HEK293T (cell line): ENCODE results near the gene ABCC2.

Experiments
- CTCF ChIA-PET: fragments of 350-600 bp; formaldehyde crosslinking; extraction: SDS; loops from one replicate; lab custom pipeline; 2021; ENCODE audit warnings: antibody characterized with exemption, inconsistent platforms; lab: Yijun Ruan, JAX
- POLR2A ChIA-PET: fragments of 350-600 bp; formaldehyde crosslinking; extraction: SDS; loops from one replicate; lab custom pipeline; 2020; ENCODE audit warnings: antibody characterized with exemption, inconsistent platforms; lab: Yijun Ruan, JAX
- DNase-seq: peaks from one replicate; pipeline ENCODE4 v3.0.0; 2012; ENCODE audit warnings: mixed read lengths; ENCODE audit errors: extremely low spot score
- ARNT ChIP-seq: fragments of 450-650 bp; IDR thresholded peaks from 2 replicates; pipeline ENCODE4 v1.6.1; 2017; ENCODE audit warnings: mild to moderate bottlenecking
- BHLHE40 ChIP-seq: fragments of 450-650 bp; IDR thresholded peaks from 2 replicates; pipeline ENCODE4 v1.6.1; 2016; ENCODE audit warnings: mild to moderate bottlenecking, moderate library complexity, borderline replicate concordance
- CTBP1 ChIP-seq: fragments of 450-650 bp; IDR thresholded peaks from 2 replicates; pipeline ENCODE4 v1.6.1; 2016; ENCODE audit warnings: borderline replicate concordance
- ELF4 ChIP-seq: fragments of 450-650 bp; IDR thresholded peaks from 2 replicates; pipeline ENCODE4 v1.6.1; 2017; ENCODE audit warnings: antibody characterized with exemption
- FOXA1 ChIP-seq: fragments of 450-650 bp; IDR thresholded peaks from 2 replicates; pipeline ENCODE4 v1.6.1; 2016; ENCODE audit warnings: mild to moderate bottlenecking
- FOXK2 ChIP-seq: fragments of 450-650 bp; IDR thresholded peaks from 2 replicates; pipeline ENCODE4 v1.6.1; 2016; ENCODE audit warnings: mild to moderate bottlenecking
- FOXM1 ChIP-seq: fragments of 450-650 bp; IDR thresholded peaks from 2 replicates; pipeline ENCODE4 v1.6.1; 2017; ENCODE audit warnings: mild to moderate bottlenecking, borderline replicate concordance
- HDGF ChIP-seq: fragments of 450-650 bp; IDR thresholded peaks from 2 replicates; pipeline ENCODE4 v1.6.1; 2017; ENCODE audit warnings: antibody characterized with exemption, borderline replicate concordance
- L3MBTL2 ChIP-seq: fragments of 450-650 bp; conservative IDR thresholded peaks from 2 replicates; pipeline ENCODE4 v1.6.1; 2016; ENCODE audit warnings: mild to moderate bottlenecking
- LEF1 ChIP-seq: fragments of 450-650 bp; IDR thresholded peaks from 2 replicates; pipeline ENCODE4 v1.6.1; 2017; ENCODE audit warnings: mild to moderate bottlenecking, borderline replicate concordance
- NFRKB ChIP-seq: fragments of 450-650 bp; IDR thresholded peaks from 2 replicates; pipeline ENCODE4 v1.6.1; 2016; ENCODE audit warnings: mild to moderate bottlenecking, moderate library complexity
- PKNOX1 ChIP-seq: fragments of 450-650 bp; IDR thresholded peaks from 2 replicates; pipeline ENCODE4 v1.6.1; 2016
- SP1 ChIP-seq: fragments of 450-650 bp; IDR thresholded peaks from 2 replicates; pipeline ENCODE4 v1.6.1; 2017
- SUZ12 ChIP-seq: fragments of 450-650 bp; IDR thresholded peaks from 2 replicates; pipeline ENCODE4 v1.6.1; 2016; ENCODE audit warnings: mild to moderate bottlenecking
- TARDBP ChIP-seq: fragments of 450-650 bp; IDR thresholded peaks from 2 replicates; pipeline ENCODE4 v1.6.1; 2016
- ZNF384 ChIP-seq: fragments of 450-650 bp; IDR thresholded peaks from 2 replicates; pipeline ENCODE4 v1.6.1; 2016

The ABCC2 gene

GRCh38 chr10:99768556-99768955 lies 13.9 kb upstream of the ABCC2 start:
- TF ChIP-seq SUZ12: no peak
- TF ChIP-seq ZNF384: no peak
- no peak for TF ChIP-seq HDGF
- TF ChIP-seq ELF4: no peak
- no peak for TF ChIP-seq FOXA1
- TF ChIP-seq PKNOX1: no peak
- no peak for TF ChIP-seq CTBP1
- TF ChIP-seq TARDBP: no peak
- TF ChIP-seq FOXM1: no peak
- TF ChIP-seq ARNT: no peak
- TF ChIP-seq FOXK2: no peak
- TF ChIP-seq NFRKB: no peak
- TF ChIP-seq BHLHE40: no peak
- TF ChIP-seq LEF1: no peak
- TF ChIP-seq SP1: no peak
- no peak for TF ChIP-seq L3MBTL2
- ChIA-PET CTCF (interaction anchor here (0.9 kb wide), 1 partner anchor 77 kb away, joined by 4 read pairs; no protein-coding TSS in a partner anchor), POLR2A (interaction anchor here (1.1 kb wide), 1 partner anchor 36 kb away, joined by 5 read pairs; the partner anchor contains the start of genes COX15 and CUTC)
- DNase-seq: no peak

- TF ChIP-seq ZNF384: no peak
- TF ChIP-seq TARDBP: no peak
- no peak for TF ChIP-seq SP1
- no peak for TF ChIP-seq LEF1
- no peak for TF ChIP-seq PKNOX1
- no peak for TF ChIP-seq ARNT
- no peak for TF ChIP-seq FOXM1
- POLR2A ChIA-PET: interaction anchor here (1.1 kb wide), 1 partner anchor 38 kb away, joined by 5 read pairs; the partner anchor contains the start of genes COX15 and CUTC
- no peak for DNase-seq
- CTCF ChIA-PET: no interaction called here
Measured at GRCh38 chr10:99769706-99770105, 12.7 kb upstream of the ABCC2 start.

GRCh38 chr10:99770408-99771045 lies 11.9 kb upstream of the ABCC2 start:
- ChIA-PET POLR2A (no interaction called here), CTCF (no interaction called here)
- TF ChIP-seq SP1 (no peak), CTBP1 (no peak), ZNF384 (no peak), TARDBP (no peak), FOXA1 (no peak), BHLHE40 (no peak), FOXK2 (no peak), FOXM1 (no peak), LEF1 (no peak)
- DNase-seq: no peak

GRCh38 chr10:99775850-99776249 lies 6.6 kb upstream of the ABCC2 start:
- no peak for DNase-seq
- TF ChIP-seq CTBP1 (no peak), HDGF (no peak)
- ChIA-PET CTCF (no interaction called here), POLR2A (no interaction called here)

GRCh38 chr10:99777918-99778714 lies 4.3 kb upstream of the ABCC2 start:
- peak; percentile 36 for DNase-seq
- ChIA-PET POLR2A (interaction anchor here (1.0 kb wide), 1 partner anchor 158 kb away, joined by 3 read pairs; no protein-coding TSS in a partner anchor), CTCF (no interaction called here)
- no peak for TF ChIP-seq FOXA1
- no peak for TF ChIP-seq FOXK2
- TF ChIP-seq TARDBP: no peak
- no peak for TF ChIP-seq ELF4
- no peak for TF ChIP-seq HDGF
- TF ChIP-seq SP1: no peak
- no peak for TF ChIP-seq L3MBTL2
- no peak for TF ChIP-seq SUZ12
- no peak for TF ChIP-seq ZNF384

GRCh38 chr10:99779335-99779734 lies 3.1 kb upstream of the ABCC2 start:
- ChIA-PET POLR2A (no interaction called here), CTCF (no interaction called here)
- TF ChIP-seq ZNF384 (peak; percentile 74; the same call in 1 of the 2 replicates), NFRKB (no peak), L3MBTL2 (no peak)
- DNase-seq: no peak

- DNase-seq: no peak
- ChIA-PET CTCF (no interaction called here), POLR2A (interaction anchor here (0.7 kb wide), 1 partner anchor 50 kb away, joined by 3 read pairs; the partner anchor contains the start of genes COX15 and CUTC)
- TF ChIP-seq LEF1 (no peak), FOXK2 (no peak), SP1 (no peak), TARDBP (no peak), ARNT (no peak), FOXM1 (no peak), ELF4 (no peak), L3MBTL2 (no peak), HDGF (no peak), NFRKB (no peak), CTBP1 (no peak), BHLHE40 (no peak), ZNF384 (no peak), PKNOX1 (no peak), SUZ12 (no peak), FOXA1 (no peak)
Measured at GRCh38 chr10:99781734-99782429, 558 bp upstream of the ABCC2 start.
